Mucosa of descending colon (tissue), 3 donors: ENCODE results near the gene DCDC1. TPM values are rescaled to one million over a fixed set of nuclear protein-coding genes. Genes with fewer than 3 reads are reported as not detected.
"Not testable (repeated sequence)": the region's sequence is repeated elsewhere in the genome, so short reads cannot be mapped to it uniquely, and the experiment has no call there.

Experiments used
- ATAC-seq: fragments of 200-7000 bp; cut with Tn5 transposase; one replicate; pipeline ENCODE4 v1.9.1; 2020; ENCODE audit warnings: mild to moderate bottlenecking, moderate library complexity
- DNase-seq, 3 donors: peaks; one replicate each; pipeline ENCODE4 v3.0.0-alpha.2; 2020
- H3K36me3 ChIP-seq: fragments of 200-600 bp; one replicate; pipeline ENCODE4 v1.8.0; 2021; ENCODE audit warnings: low read depth, mild to moderate bottlenecking
- H3K4me1 ChIP-seq: fragments of 200-600 bp; one replicate; pipeline ENCODE4 v1.8.0; 2021; ENCODE audit warnings: low read depth, mild to moderate bottlenecking
- H3K4me3 ChIP-seq: fragments of 200-600 bp; one replicate; pipeline ENCODE4 v1.8.0; 2021; ENCODE audit warnings: mild to moderate bottlenecking
- H3K9me3 ChIP-seq: fragments of 200-600 bp; one replicate; pipeline ENCODE4 v1.8.0; 2021; ENCODE audit warnings: mild to moderate bottlenecking
- intact Hi-C, 2 donors: fragments of 100-400 bp; cut with DNase I in 1 of 2; cut with micrococcal nuclease in 1 of 2; formaldehyde crosslinking; loops; one replicate each; pipeline versions ENCODE4 v1.11.0 to v1.11.1; 2022; cut with DNase I, micrococcal nuclease
- total RNA-seq, 3 donors: library from RNA; stranded (reverse); fragmentation: NEBNext Ultra II Directional in 2 of 3; extraction: Animal tissue kit (Norgen Biotek cat#: 25700) in 2 of 3; gene quantifications; one replicate each; pipeline versions ENCODE4 v1.2.1 to v1.2.4, GENCODE V29; 2021 to 2023
- TF ChIP-seq, protein P1 (sequence below): fragments of 200-600 bp; IDR thresholded peaks from one replicate; pipeline ENCODE4 v1.8.0; 2022; ENCODE audit warnings: antibody characterized with exemption, mild to moderate bottlenecking
- donor health status: DM: no; HTN: no; CAD: no; lungs with moderate emphysema.
- donor health status: DM: no; HTN: no; CAD: no.
- donor health status: DM: no; HTN: yes; CAD: no.

The DCDC1 gene
- total RNA-seq, 3 donors from 2014 or later: 0.22 TPM; not detected in 2

DNA sequence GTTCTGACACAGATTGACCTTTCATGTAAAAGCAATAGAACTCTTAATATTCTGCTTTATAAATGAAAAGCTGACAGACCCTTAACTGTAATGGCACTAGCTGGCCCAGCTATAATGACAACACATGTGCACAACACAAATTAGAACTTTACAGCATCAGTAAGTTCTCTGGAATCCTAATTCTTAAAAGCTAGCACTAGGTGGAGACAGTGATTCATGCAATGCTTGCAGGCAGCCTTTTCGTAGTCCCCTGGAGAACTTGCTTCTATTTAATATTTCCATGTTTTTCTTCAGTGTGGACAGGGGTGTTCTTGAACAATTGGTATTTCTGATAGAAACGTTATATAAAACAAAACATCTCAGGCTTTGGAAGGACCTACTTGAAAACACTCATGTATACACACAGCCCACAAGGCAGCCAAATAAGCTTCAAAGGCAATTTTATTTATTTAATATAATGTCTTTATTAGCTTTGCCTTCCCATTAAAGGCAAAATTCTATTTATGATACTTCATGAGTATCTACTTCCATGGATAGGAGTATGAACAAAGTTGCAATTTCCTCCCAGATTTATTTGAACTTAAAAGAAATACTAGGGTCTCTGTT is 409.0 kb downstream of the DCDC1 start:
- TF ChIP-seq, protein P1, sequence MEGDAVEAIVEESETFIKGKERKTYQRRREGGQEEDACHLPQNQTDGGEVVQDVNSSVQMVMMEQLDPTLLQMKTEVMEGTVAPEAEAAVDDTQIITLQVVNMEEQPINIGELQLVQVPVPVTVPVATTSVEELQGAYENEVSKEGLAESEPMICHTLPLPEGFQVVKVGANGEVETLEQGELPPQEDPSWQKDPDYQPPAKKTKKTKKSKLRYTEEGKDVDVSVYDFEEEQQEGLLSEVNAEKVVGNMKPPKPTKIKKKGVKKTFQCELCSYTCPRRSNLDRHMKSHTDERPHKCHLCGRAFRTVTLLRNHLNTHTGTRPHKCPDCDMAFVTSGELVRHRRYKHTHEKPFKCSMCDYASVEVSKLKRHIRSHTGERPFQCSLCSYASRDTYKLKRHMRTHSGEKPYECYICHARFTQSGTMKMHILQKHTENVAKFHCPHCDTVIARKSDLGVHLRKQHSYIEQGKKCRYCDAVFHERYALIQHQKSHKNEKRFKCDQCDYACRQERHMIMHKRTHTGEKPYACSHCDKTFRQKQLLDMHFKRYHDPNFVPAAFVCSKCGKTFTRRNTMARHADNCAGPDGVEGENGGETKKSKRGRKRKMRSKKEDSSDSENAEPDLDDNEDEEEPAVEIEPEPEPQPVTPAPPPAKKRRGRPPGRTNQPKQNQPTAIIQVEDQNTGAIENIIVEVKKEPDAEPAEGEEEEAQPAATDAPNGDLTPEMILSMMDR: no peak
- ATAC-seq: no peak
- Histone ChIP-seq H3K4me1 (no peaks in the 10 kb centered on the region), H3K4me3 (no peak overlapping the region), H3K9me3 (no peaks in the 10 kb centered on the region), H3K36me3 (no peaks in the 10 kb centered on the region)
- intact Hi-C loops: no loop called here
- no peak for DNase-seq

DNA sequence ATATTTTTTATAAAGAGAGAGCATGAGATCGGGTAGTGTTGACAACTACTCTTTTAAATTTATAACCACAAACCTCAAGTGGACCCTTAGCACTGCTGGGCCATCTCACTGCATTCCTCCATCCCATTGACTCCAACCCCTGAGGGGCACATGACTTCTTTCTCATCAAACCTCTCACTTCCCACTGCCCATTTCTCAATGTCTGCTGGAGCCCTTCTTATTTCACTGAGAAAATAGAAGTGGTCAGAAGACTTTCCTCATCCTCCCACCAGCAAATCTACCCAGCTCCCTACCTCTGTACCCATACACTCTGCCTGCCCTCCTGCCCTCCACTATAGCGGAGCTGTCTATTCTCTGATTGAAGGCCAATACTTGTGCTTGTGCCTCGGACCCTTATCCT is 412.8 kb downstream of the DCDC1 start:
- TF ChIP-seq, protein P1: no peak
- DNase-seq (no peak), ATAC-seq (no peak)
- Histone ChIP-seq H3K36me3 (no peaks in the 10 kb centered on the region), H3K4me1 (no peaks in the 10 kb centered on the region), H3K9me3 (no peaks in the 10 kb centered on the region), H3K4me3 (no peak overlapping the region)
- intact Hi-C loops: no loop called here

DNA sequence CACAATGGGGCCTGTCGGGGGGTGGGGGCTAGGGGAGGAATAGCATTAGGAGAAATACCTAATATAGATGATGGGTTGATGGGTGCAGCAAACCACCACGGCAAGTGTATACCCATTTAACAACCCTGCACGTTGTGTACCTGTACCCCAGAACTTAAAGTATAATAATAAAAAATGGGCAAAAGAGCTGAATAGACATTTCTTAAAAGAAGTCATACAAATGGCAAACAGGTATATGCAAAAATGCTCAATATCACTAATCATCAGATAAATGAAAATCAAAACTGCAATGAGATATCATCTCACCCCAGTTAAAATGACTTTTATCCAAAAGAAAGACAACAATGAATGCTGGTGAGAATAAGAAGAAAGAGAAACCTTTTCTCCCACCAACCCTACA is 419.7 kb downstream of the DCDC1 start:
- ATAC-seq (no peak), DNase-seq (no peak)
- intact Hi-C loops: no loop called here
- Histone ChIP-seq H3K4me1 (no peaks in the 10 kb centered on the region), H3K4me3 (no peak overlapping the region), H3K9me3 (no peaks in the 10 kb centered on the region), H3K36me3 (no peaks in the 10 kb centered on the region)
- TF ChIP-seq, protein P1: no peak

DNA sequence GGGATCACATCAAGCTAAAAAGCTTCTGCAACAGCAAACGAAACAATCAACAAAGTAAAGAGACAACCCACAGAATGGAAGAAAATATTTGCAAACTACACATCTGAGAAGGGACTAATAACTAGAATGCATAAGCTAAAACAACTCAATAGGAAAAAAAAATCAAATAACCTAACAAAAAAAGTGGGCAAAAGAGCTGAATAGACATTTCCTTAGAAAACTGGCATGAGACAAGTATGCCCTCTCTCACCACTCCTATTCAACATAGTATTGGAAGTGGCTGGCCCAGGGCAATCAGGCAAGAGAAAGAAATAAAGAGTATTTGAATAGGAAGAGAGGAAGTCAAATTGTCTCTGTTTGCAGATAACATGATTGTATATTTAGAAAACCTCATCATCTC is 421.8 kb downstream of the DCDC1 start:
- H3K36me3 ChIP-seq, H3K4me3 ChIP-seq, intact Hi-C loops, H3K9me3 ChIP-seq, DNase-seq, ATAC-seq, H3K4me1 ChIP-seq: not testable (repeated sequence)

DNA sequence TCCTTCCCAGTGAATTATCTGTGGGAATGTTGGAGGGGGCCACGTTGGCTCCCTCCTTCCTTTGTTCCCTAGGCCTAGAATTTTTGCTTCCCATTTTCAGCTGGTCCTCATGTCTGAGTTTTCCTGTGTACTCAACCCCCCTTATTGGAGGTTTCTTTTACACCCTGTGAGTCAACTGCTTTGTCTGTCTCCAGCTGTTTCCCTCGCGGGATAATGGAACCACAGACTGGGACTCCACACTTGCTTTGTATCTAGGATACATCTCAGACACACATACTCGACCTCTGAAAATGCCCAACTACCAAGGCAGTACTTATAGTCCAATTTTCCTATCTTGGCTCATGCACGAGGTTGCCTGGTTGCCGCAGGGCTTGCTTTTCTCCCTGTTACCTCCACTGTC is 430.7 kb downstream of the DCDC1 start:
- no peaks in the 10 kb centered on the region for H3K36me3 ChIP-seq
- ATAC-seq (no peak), DNase-seq (no peak)
- H3K4me1 ChIP-seq: no peaks in the 10 kb centered on the region
- H3K4me3 ChIP-seq: no peak overlapping the region
- TF ChIP-seq, protein P1: no peak
- peaks cover 5% of the 10 kb centered on the region for H3K9me3 ChIP-seq
- intact Hi-C loops: no loop called here

DNA sequence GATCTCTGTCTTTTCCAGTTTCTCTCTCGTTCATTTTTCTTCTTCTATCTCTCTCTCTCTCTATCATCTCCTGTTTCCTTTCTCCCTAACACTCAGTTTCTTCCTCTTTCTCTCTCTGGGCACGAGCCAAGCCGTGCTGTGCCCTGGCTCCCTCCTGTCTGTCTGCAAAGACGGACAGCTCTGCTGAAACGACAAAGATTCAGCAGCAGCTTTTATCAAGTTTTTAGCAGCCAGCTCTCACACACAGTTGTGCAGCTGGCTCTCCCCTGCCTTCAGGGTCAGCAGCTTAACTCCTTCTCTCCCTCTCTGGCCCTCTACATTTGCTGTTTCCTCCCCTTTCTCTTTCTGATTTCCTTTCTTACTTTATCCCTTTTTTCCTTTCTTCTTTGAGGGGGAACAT is 431.4 kb downstream of the DCDC1 start:
- intact Hi-C loops: no loop called here
- ATAC-seq: no peak
- DNase-seq: no peak
- Histone ChIP-seq H3K4me3 (no peak overlapping the region), H3K9me3 (peaks cover 5% of the 10 kb centered on the region), H3K36me3 (no peaks in the 10 kb centered on the region), H3K4me1 (no peaks in the 10 kb centered on the region)
- TF ChIP-seq, protein P1: no peak
